Endothelial cell (in vitro differentiated cells): ENCODE data around the gene POR. TPM values are rescaled to one million over a fixed set of nuclear protein-coding genes. Genes with fewer than 3 reads are reported as not detected.

Source experiments
- DNase-seq: peaks from one replicate; pipeline ENCODE4 v3.0.0; 2021; ENCODE audit warnings: low spot score
- H3K27ac Mint-ChIP-seq: one replicate; pipeline ENCODE4 v1.8.0; 2021; ENCODE audit warnings: mixed read lengths, inconsistent platforms; ENCODE audit not compliant: unreplicated experiment
- H3K27me3 Mint-ChIP-seq: one replicate; pipeline ENCODE4 v1.8.0; 2021; ENCODE audit warnings: mild to moderate bottlenecking, moderate library complexity, mixed read lengths, inconsistent platforms; ENCODE audit not compliant: unreplicated experiment
- H3K36me3 Mint-ChIP-seq: one replicate; pipeline ENCODE4 v1.8.0; 2021; ENCODE audit warnings: mild to moderate bottlenecking, low read depth, mixed read lengths, inconsistent platforms; ENCODE audit not compliant: unreplicated experiment
- H3K4me1 Mint-ChIP-seq: one replicate; pipeline ENCODE4 v1.8.0; 2021; ENCODE audit warnings: mild to moderate bottlenecking, mixed read lengths, inconsistent platforms; ENCODE audit not compliant: unreplicated experiment
- H3K4me3 Mint-ChIP-seq: one replicate; pipeline ENCODE4 v1.8.0; 2021; ENCODE audit warnings: mild to moderate bottlenecking, mixed read lengths, inconsistent platforms; ENCODE audit not compliant: unreplicated experiment
- H3K9me3 Mint-ChIP-seq: one replicate; pipeline ENCODE4 v1.8.0; 2021; ENCODE audit warnings: mixed read lengths, inconsistent platforms; ENCODE audit not compliant: unreplicated experiment
- total RNA-seq: library from RNA; stranded (reverse); fragmentation: NEBNext Ultra II Directional; extraction: Animal tissue kit (Norgen Biotek cat#: 25700); gene quantifications from one replicate; pipeline ENCODE4 v1.2.1, GENCODE V29; 2021; ENCODE audit not compliant: unreplicated experiment
- TF ChIP-seq, protein P1 (sequence below): fragments of 200-600 bp; sonication (generic); IDR thresholded peaks from one replicate; pipeline ENCODE4 v1.5.0; 2021; ENCODE audit warnings: antibody characterized with exemption; ENCODE audit not compliant: unreplicated experiment

POR gene
- total RNA-seq, 1 donor from 2014 or later: 70.8 TPM

DNA sequence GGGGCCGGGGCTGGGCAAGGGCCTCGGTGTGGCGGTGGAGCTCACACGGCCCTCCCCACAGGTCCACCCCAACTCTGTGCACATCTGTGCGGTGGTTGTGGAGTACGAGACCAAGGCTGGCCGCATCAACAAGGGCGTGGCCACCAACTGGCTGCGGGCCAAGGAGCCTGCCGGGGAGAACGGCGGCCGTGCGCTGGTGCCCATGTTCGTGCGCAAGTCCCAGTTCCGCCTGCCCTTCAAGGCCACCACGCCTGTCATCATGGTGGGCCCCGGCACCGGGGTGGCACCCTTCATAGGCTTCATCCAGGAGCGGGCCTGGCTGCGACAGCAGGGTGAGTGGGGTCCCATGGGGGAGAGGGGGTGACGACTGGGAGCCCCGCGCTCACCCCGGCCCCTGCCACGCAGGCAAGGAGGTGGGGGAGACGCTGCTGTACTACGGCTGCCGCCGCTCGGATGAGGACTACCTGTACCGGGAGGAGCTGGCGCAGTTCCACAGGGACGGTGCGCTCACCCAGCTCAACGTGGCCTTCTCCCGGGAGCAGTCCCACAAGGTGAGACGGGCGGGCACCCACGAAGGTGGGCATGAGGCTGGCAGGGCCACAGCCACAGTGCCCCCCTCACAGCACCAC lies 70.7 kb downstream of the POR start:
- TF ChIP-seq, protein P1, sequence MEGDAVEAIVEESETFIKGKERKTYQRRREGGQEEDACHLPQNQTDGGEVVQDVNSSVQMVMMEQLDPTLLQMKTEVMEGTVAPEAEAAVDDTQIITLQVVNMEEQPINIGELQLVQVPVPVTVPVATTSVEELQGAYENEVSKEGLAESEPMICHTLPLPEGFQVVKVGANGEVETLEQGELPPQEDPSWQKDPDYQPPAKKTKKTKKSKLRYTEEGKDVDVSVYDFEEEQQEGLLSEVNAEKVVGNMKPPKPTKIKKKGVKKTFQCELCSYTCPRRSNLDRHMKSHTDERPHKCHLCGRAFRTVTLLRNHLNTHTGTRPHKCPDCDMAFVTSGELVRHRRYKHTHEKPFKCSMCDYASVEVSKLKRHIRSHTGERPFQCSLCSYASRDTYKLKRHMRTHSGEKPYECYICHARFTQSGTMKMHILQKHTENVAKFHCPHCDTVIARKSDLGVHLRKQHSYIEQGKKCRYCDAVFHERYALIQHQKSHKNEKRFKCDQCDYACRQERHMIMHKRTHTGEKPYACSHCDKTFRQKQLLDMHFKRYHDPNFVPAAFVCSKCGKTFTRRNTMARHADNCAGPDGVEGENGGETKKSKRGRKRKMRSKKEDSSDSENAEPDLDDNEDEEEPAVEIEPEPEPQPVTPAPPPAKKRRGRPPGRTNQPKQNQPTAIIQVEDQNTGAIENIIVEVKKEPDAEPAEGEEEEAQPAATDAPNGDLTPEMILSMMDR: no peak
- Mint-ChIP-seq H3K27ac (no peak overlapping the region), H3K36me3 (peaks cover 9% of the 10 kb centered on the region), H3K4me3 (no peak overlapping the region), H3K9me3 (no peaks in the 10 kb centered on the region), H3K4me1 (peaks cover 8% of the 10 kb centered on the region), H3K27me3 (peaks cover 6% of the 10 kb centered on the region)
- DNase-seq: no peak

DNA sequence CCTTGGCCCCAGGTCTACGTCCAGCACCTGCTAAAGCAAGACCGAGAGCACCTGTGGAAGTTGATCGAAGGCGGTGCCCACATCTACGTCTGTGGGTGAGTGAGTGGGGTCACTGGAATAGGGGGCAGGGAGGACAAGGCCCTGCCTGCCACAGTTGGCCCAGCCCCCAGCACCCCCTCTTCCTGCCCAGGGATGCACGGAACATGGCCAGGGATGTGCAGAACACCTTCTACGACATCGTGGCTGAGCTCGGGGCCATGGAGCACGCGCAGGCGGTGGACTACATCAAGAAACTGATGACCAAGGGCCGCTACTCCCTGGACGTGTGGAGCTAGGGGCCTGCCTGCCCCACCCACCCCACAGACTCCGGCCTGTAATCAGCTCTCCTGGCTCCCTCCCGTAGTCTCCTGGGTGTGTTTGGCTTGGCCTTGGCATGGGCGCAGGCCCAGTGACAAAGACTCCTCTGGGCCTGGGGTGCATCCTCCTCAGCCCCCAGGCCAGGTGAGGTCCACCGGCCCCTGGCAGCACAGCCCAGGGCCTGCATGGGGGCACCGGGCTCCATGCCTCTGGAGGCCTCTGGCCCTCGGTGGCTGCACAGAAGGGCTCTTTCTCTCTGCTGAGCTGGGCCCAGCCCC lies 71.3 kb downstream of the POR start:
- TF ChIP-seq, protein P1: no peak
- Mint-ChIP-seq H3K36me3 (peaks cover 9% of the 10 kb centered on the region), H3K4me3 (peak overlapping the region; percentile 33), H3K4me1 (peaks cover 8% of the 10 kb centered on the region), H3K27ac (no peak overlapping the region), H3K9me3 (no peaks in the 10 kb centered on the region), H3K27me3 (peaks cover 6% of the 10 kb centered on the region)
- DNase-seq: no peak

GRCh38 chr7:75987026-75987804 lies 72.3 kb downstream of the POR start:
- TF ChIP-seq, protein P1: no peak
- DNase-seq: no peak
- Mint-ChIP-seq H3K4me1 (peaks cover 8% of the 10 kb centered on the region), H3K27ac (no peak overlapping the region), H3K36me3 (peaks cover 9% of the 10 kb centered on the region), H3K27me3 (peaks cover 6% of the 10 kb centered on the region), H3K9me3 (no peaks in the 10 kb centered on the region), H3K4me3 (peak overlapping the region; percentile 33)

GRCh38 chr7:75987805-75988567 lies 73.0 kb downstream of the POR start:
- Mint-ChIP-seq H3K27ac (no peak overlapping the region), H3K9me3 (no peaks in the 10 kb centered on the region), H3K4me1 (peaks cover 8% of the 10 kb centered on the region), H3K27me3 (peaks cover 6% of the 10 kb centered on the region), H3K4me3 (no peak overlapping the region), H3K36me3 (peaks cover 9% of the 10 kb centered on the region)
- no peak for DNase-seq
- TF ChIP-seq, protein P1: no peak
